ENCODE measurements around the gene CYP21A2. TPM values are rescaled to one million over a fixed set of nuclear protein-coding genes. Genes with fewer than 3 reads are reported as not detected.
"Not testable (repeated sequence)": the region's sequence is repeated elsewhere in the genome, so short reads cannot be mapped to it uniquely, and the experiment has no call there.

CYP21A2 gene
- total RNA-seq, 1 experiment from 2014 or later: not detected

DNA sequence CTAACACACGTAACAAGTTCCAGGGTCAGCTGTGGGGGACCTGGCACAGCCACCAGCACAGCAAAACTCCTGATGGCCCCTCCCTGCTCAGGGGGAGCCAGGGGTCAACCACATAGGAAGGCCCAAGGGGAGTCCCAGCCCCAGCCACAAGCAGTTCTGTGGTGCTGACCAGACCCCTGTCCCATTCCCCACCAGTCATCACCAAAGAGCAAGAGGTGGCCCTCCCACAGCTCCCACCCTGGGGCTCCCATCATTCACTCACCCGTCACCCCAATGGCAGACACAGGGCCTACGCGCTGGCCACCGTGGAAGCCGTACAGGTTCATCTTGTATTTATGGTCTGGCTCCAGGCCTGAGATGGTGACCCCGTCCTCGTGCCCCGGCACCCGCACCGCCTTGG, 11.5 kb downstream of the CYP21A2 start:
- DNase-seq (ENCODE audit: extremely low read depth, low read depth): not testable (repeated sequence)

DNA sequence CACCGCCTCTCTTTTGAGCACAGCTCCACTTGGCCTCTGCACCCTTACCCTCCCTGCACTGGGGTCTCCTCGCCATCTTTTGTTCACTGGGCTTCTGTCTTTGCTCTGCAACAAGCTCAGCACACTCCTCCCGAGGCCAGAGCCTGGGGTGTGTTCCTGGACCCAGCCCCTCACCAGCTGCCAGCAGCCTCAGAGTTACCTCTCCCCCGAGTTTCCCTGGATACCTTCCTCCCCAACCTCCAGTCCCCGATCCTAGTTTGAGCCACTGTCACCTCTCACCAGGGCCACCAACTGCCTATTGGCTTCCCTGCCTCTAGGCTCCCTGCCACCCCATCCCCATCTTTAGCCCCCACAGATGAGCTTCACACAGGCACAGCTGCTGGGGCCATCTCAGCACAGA, 12.3 kb downstream of the CYP21A2 start:
- no peak for DNase-seq (ENCODE audit: extremely low read depth, low read depth)

DNA sequence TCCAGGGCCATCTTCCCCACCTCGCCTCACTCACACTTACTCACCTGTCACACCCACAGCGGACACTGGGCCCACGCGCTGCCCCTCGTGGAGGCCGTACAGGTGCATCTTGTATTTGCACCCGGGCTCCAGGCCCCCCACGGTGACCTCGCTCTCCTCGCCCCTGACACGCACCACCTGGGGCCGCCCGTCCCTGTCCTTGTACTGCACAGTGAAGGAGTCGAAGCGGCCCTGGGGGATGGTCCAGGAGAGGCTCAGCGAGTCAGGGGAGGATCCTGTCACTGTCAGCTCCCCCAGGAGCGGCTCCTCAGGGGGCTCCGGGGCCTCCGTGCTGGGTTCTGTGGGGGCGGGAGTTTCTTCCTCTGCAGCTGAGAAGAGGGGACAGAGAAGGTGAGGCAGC, 14.4 kb downstream of the CYP21A2 start:
- not testable (repeated sequence) for DNase-seq (ENCODE audit: extremely low read depth, low read depth)

DNA sequence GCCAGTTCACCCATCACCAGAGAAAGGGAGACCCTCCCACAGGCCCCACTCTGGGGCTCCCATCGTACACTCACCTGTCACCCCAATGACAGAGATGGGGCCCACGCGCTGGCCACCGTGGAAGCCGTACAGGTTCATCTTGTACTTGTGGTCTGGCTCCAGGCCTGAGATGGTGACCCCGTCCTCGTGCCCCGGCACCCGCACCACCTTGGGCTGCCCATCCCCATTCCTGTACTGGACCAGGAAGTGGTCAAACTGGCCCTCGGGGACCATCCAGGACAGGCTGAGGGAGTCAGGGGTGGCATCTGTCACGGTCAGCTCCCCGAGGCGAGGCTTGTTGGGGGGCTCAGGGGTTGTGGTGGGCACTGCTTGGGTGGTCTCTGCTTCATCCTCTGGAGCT, 15.1 kb downstream of the CYP21A2 start:
- DNase-seq (ENCODE audit: extremely low read depth, low read depth): not testable (repeated sequence)

DNA sequence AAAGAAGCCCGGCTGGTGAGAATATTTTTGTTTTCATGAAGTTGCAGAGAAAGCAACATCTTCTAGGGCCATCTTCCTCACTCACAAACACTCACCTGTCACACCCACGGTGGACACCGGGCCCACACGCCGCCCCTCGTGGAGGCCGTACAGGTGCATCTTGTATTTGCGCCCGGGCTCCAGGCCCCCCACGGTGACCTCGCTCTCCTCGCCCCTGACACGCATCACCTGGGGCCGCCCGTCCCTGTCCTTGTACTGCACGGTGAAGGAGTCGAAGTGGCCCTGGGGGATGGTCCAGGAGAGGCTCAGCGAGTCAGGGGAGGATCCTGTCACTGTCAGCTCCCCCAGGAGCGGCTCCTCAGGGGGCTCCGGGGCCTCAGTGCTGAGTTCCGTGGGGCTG, 17.5 kb downstream of the CYP21A2 start:
- not testable (repeated sequence) for DNase-seq (ENCODE audit: extremely low read depth, low read depth)

DNA sequence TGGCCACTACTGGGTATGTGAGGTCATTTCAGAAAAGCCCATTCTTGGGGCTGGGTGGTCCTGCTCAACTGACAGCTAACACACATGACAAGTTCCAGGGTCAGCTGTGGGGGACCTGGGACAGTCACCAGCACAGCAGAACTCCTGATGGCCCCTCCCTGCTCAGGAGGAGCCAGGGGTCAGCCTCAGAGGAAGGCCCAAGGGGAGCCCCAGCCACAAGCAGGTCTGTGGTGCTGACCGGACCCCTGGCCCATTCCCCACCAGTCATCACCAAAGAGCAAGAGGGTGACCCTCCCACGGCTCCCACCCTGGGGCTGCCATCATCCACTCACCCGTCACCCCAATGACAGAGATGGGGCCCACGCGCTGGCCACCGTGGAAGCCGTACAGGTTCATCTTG, 18.0 kb downstream of the CYP21A2 start:
- no peak for DNase-seq (ENCODE audit: extremely low read depth, low read depth)

DNA sequence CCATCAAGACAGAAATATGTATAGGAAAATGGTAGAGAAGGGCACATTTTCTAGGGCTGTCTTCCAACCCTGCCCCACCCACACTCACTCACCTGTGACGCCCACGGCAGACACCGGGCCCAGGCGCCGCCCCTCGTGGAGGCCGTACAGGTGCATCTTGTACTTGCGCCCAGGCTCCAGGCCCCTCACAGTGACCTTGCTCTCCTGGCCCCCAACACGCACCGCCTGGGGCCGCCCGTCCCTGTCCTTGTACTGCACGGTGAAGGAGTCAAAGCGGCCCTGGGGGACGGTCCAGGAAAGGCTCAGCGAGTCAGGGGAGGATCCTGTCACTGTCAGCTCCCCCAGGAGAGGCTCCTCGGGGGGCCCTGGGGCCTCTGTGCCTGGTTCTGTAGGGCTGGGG, 19.8 kb downstream of the CYP21A2 start:
- no peak for DNase-seq (ENCODE audit: extremely low read depth, low read depth)

DNA sequence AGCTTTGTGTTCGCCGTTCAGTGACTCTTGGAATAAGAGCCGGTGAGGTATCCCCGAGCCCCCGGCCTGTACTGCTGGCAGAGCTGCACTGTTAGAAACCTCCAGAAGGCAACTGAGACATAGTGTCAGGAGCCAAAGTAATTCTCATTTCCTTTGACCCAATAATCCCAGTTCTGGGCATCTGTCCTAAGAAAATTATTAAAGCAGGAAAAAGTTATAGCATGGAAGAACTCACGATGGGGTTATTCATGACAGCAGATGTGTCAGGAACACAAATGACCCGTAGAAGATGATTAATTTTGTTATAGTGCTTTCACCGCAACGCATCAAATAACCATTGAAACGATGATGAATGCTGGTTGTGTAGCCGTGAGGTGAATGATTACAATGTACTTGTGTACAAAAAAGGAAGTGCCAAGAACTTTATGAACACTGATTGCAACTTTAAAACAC, 20.3 kb downstream of the CYP21A2 start:
- no peak for DNase-seq (ENCODE audit: extremely low read depth, low read depth)

DNA sequence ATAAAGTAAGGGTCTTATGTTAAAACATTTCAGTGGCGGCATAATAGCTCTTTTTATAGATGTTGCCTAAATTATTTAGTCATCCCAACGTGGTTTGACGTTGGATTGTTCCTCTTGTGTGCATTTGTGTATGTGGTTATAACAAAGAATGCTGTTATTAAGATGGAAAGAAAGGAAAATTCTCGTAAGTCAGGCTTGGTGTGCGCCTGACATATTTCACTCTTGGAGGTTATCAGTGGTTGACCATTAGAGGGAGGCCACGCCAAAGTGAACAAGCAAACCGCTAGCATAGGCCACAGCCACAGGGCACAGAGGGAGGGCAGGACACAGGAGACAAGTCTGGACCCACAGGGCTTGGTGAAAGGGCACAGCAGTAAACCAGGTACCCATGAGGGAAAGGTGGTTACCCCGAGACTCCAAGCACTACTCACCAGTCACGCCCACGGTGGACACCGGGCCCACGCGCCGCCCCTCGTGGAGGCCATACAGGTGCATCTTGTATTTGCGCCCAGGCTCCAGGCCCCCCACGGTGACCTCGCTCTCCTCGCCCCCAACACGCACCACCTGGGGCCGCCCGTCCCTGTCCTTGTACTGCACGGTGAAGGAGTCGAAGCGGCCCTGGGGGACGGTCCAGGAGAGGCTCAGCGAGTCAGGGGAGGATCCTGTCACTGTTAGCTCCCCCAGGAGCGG, 22.9 kb downstream of the CYP21A2 start:
- DNase-seq (ENCODE audit: extremely low read depth, low read depth): no peak

DNA sequence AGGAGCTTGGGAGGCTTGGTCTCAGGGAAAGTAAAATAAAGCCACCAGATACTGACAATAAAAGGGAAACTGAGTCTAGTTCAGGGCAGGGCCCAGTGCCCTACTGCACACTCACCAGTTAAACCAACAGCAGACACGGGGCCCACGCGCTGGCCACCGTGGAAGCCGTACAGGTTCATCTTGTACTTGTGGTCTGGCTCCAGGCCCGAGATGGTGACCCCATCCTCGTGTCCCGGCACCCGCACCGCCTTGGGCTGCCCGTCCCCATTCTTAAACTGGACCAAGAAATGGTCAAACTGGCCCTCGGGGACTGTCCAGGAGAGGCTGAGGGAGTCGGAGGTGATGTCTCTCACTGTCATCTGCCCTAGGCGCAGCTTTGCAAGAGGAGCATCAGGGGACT, 26.5 kb downstream of the CYP21A2 start:
- no peak for DNase-seq (ENCODE audit: extremely low read depth, low read depth)

DNA sequence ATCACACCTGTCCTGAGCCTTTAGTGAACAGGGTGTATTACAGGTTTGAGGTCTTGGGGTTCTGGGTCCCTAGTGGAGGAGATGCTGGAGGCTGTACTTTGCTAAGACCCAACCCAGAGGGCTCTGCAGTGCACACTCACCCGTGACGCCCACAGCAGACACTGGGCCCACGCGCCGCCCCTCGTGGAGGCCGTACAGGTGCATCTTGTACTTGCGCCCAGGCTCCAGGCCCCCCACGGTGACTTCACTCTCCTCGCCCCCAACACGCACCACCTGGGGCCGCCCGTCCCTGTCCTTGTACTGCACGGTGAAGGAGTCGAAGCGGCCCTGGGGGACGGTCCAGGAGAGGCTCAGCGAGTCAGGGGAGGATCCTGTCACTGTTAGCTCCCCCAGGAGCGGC, 29.3 kb downstream of the CYP21A2 start:
- not testable (repeated sequence) for DNase-seq (ENCODE audit: extremely low read depth, low read depth)

DNA sequence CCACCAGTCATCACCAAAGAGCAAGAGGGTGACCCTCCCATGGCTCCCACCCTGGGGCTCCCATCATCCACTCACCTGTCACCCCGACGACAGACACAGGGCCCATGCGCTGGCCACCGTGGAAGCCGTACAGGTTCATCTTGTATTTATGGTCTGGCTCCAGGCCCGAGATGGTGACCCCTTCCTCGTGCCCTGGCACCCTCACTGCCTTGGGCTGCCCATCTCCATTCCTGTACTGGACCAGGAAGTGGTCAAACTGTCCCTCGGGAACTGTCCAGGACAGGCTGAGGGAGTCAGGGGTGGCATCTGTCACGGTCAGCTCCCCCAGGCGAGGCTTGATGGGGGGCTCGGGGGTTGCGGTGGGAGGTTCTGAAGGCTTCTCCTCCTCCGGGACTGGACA, 30.1 kb downstream of the CYP21A2 start:
- DNase-seq (ENCODE audit: extremely low read depth, low read depth): not testable (repeated sequence)

DNA sequence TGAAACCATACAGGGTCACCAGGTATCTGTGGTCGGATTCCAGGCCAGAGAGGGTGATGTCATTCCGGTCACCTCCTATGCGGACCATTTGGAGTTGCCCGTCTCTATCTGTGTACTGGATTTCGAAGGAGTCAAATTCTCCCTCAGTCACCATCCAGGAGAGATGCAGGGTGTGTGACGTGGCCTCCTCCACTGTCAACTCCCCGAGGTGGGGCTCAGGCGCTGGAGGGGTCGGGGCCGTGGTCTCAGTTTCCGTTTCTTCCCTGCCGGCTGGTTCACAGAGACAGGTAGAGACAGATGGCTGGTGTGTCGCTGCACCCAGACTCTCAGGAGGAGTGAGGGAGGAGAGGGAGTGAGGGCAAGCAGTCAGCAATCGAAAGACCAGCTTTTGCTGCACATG, 30.7 kb downstream of the CYP21A2 start:
- no peak for DNase-seq (ENCODE audit: extremely low read depth, low read depth)

DNA sequence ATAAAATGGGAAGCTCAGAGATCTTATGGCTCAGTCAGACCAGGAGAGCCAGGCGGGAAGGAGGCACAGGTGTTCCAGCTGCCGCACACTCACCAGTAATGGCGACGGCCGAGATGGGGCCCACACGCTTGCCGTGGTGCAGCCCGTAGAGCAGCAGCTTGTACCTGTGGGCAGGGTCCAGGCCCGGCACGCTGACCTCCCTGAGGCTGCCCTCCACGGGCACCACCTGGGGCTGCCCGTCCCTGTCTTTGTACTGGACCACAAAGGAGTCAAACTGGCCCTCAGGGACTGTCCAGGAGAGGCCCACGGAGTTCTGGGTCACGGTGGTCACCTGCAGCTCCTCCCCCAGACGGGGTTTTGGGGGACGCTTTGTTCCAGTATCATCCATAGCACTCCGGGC, 31.2 kb downstream of the CYP21A2 start:
- DNase-seq (ENCODE audit: extremely low read depth, low read depth): no peak

DNA sequence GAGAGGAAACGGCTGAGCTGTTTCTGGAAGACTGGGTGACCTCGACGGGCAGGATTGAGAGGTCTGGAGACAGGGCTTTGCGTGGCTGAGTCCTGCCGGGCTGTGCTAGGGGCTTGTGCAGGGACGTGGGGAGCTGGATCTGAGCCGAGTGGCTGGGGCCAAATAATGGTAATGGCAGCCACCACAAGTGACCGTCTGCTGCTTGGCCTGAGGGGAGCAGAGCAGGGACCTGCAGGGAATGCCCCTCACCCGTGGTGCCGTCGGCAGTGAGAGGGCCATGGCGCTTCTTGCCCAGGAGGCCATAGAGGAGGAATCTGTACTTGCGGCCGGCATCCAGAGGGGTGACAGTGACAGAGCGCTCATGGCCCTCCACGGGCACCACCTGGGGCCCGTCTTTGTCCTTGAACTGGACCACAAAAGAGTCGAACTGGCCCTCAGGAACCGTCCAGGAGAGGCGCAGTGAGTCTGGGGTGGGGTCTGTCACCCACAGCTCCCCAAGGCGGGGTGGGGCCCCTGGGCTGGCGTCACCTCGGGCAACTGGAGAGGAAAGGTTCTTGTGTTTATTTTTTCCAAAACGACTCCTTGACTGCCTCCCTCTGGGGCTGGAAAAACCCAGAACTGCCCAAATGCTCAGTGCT, 31.8 kb downstream of the CYP21A2 start:
- DNase-seq (ENCODE audit: extremely low read depth, low read depth): no peak

DNA sequence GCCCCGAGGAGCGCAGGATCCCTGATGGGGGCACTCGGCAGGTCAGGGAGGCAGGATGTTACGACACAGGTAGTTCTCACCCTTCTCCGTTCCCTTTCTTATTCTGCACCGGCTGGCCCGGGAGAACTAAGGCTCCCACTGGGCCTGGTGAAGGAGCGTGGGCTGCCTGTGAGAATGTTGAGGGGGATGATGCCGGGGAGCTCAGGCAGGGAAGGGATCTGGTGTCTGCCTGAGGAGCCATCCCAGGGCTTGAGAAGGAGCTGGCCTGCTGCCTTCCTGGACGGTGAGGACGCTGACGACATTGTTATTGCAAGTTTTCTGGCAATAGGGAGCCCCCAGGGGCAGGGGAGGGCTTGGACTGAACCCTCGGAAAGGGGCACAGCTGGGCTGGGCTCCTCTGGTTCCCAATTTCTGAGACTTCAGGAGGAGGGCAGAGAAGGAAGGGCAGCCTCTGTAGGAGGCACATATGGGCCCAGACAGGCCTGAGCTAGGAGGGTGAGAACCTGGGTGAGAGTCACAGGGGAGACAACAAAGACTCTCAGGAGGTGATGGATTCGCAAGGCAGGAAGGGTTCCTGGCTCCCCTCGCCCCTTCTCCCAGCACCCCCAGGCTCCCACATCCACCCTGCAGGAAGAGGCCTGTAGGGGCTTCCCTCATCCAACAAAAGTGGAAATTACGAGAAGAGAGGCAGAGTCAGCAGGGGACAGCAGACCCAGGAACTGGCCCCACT, 32.8 kb downstream of the CYP21A2 start:
- DNase-seq (ENCODE audit: extremely low read depth, low read depth): no peak

DNA sequence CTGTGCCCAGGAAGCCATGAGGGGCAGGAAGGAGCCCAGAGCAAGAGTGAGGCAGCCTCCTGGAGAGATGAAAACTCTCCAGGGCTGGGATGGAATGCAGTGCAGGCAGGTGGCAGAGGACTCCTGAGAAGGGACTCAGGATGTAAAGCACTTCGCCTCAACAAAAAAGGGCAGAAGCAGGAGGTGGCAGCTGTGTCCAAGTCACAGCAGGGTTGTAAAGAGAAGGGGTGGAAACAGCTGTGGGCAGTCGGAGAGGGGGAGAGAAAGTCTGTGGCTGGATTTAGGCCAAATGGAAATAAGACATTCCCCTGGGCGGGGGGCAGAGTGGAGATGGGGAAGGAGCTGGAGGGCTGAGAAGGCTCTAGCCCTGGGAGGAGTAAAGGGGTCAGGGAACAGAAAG, 34.9 kb downstream of the CYP21A2 start:
- DNase-seq (ENCODE audit: extremely low read depth, low read depth): no peak

DNA sequence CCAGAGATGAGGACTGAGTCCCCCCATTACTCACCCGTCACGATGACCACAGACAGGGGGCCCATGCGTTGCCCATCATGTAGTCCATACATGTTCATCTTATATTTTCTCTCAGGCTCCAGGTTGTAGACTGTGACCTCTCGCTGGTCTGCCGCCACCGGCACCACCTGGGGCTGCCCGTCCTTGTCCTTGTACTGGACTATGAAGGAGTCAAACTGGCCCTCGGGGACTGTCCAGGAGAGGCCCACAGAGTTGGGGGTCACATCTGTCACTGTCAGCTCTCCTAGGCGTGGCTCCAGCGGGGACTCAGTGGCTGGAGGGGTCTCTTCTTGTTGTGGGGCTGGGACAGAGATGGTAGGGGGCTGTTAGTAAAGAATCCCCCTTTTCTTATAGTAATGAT, 35.4 kb downstream of the CYP21A2 start:
- DNase-seq (ENCODE audit: extremely low read depth, low read depth): no peak

DNA sequence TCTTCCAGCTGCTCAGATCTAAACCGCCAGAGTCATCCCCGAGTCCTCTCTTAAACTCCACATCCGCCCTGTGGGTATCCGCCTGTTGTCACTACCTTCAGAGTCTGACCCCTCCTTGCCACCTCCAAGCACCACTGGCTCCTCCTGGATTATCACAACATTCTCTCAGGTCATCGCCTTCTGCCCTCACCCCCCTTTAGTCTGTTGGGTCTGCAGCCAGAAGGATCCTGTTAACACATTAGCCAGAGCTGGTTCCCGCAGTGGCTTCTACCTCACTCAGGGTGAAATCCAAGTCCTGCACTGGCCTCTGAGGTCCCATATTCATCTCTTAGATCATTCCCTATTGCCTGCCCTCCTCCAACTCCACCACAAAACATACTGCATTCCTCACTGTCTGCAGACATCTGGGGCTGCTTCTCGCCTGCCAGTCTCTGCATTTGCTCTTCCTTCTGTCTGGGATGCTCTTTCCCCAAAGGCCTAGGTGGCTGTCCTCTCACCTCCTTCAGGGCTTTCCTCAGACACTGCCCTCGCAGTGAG, 36.8 kb downstream of the CYP21A2 start:
- no peak for DNase-seq (ENCODE audit: extremely low read depth, low read depth)

DNA sequence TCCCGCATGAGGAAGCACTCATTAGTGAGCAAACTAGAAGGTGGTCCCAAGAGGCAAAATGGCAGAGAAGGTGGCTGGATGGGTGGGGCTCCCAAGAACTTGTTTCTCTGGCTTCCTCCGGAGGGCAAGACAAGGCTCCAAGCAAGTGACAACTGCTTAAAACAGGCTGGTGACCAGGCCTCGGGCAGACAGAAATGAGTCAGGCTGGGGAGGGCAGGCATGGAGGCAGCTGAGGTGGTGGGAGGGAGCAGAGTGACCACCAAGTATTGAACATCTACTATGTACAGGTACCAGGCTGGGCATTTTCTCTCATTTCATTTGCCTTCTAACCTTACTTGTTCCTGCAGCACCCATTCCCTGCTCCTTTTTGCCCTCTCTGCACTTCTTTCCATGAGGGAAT, 37.6 kb downstream of the CYP21A2 start:
- DNase-seq (ENCODE audit: extremely low read depth, low read depth): no peak

DNA sequence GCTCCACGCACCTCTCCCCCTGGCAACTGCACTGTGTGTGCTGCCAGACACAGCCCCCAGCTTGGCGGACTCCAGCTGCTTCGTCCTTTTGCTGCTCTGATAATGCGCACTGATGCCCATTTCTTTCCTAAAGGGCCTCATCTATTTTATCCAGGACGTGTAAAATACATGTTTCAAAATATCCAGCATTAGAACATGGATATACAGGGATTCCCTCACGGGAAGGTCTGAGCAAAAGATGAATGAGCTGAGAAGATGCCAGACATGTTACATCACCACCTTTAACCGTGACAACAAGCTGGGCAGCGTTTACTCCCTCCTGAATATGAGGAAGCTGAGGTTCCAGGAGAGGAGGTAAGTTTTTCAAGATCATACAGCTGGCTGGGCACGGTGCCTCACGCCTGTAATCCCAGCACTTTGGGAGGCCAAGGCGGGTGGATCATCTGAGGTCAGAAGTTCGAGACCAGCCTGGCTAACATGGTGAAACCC, 38.1 kb downstream of the CYP21A2 start:
- no peak for DNase-seq (ENCODE audit: extremely low read depth, low read depth)

All from NCI-H460 (cell line).